Middle frontal gyrus (tissue), 1 donor: Measurements from ENCODE around the gene MYO7A.

ENCODE experiments used
- DNase-seq: peaks from one replicate; pipeline ENCODE4 v3.0.0-alpha.2; 2015; ENCODE audit warnings: low spot score; ENCODE audit errors: extremely low spot score

The MYO7A gene

DNA sequence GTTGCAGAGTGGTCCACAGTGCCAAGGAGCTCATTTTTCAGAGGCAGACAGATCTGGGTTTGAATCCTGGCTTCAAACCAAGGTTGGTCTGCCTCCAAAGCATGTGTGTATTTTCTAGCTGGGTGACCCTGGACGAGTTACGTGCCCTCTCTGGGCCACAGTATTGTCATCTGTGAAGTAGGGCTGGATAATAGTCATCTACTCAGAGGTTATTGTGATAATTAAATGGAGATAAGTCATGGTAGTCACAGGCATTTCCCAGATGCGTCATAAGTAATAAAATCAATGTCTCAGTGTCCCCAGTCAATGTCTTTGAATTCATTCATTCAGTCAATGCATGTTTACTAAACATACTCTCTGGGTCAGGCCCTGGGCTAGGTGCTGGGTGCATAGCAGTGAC lies 16.8 kb upstream of the MYO7A start:
- no peak for DNase-seq

DNA sequence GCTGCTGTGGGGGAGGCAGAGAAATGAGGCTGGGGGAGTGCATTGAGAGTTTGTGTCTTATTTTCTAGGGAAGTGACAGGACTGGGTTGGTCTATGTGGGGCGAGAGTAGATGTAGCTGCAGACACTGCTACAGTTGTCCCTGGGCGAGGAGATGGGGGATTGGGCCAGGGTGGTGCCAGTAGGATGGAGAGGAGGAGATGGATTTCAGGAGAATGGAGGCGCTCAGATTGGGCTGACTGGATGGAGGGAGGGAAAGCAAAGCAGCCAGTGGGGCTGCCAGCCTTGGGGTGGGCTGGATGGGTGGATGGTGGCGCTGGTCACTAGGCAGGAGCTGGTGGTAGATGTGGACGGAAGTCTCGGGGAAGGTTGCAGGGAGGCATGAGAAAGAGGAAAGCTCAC lies 16.1 kb upstream of the MYO7A start:
- no peak for DNase-seq

- no peak for DNase-seq
Measured at GRCh38 chr11:77112641-77113381, 15.2 kb upstream of the MYO7A start.

- no peak for DNase-seq
Measured at GRCh38 chr11:77113382-77114088, 14.5 kb upstream of the MYO7A start.

DNA sequence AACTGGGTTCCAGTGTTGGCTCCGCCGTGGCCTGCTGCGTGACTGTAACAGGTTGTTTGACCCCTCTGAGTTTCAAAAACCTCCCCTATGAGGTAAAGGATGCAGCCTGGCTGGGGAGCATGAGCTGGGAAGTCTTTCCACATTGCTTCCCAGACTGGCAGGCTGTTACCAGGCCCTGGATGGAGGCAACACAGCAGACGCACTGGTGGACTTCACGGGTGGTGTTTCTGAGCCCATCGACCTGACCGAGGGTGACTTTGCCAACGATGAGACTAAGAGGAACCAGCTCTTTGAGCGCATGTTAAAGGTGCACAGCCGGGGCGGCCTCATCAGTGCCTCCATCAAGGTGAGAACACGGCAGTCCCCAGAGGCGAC lies 14.0 kb upstream of the MYO7A start:
- no peak for DNase-seq

GRCh38 chr11:77115181-77115611 lies 12.8 kb upstream of the MYO7A start:
- no peak for DNase-seq

DNA sequence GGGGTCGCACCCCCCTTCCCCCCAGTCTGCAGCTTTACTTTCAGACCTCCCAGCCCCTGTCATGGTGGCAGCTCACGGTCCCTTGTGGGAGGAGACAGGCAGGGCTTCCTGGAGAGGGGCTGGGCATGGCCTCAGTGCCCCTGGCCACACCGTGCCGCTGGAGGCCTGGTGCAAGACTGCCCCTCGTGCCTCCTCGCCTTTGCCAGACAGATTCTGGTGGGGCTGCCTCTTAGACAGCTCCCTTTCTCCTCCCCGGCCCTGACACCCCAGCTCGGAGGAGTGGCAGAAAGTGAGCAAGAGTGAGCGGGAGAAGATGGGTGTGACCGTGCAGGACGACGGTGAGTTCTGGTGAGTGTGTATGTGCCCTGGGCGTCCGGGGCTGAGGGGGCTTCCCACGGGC lies 12.1 kb upstream of the MYO7A start:
- DNase-seq = no peak

- no peak for DNase-seq
Measured at GRCh38 chr11:77117492-77117891, 10.6 kb upstream of the MYO7A start.

GRCh38 chr11:77118086-77118485 lies 10.0 kb upstream of the MYO7A start:
- DNase-seq = no peak

- no peak for DNase-seq
Measured at GRCh38 chr11:77118971-77119370, 9.1 kb upstream of the MYO7A start.

DNA sequence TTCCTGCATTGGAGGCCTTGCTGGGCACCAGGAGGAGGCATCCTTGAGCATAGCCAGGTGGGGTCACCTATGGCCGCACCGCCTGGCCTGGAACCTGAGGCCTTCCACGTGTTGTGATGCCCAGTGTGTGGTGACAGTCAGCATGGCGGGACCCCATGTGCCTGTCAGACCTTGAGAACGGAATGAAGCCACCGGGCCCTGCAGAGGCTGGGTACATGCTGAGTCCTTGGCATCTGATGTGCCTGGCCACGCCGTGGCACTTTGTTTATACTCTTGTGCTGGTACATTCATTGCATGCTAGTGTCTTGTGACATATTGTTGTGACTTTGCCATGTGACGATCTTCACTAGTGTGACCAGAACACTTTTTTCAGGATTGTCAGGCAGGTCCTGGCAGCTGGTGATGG lies 8.5 kb upstream of the MYO7A start:
- no peak for DNase-seq

DNA sequence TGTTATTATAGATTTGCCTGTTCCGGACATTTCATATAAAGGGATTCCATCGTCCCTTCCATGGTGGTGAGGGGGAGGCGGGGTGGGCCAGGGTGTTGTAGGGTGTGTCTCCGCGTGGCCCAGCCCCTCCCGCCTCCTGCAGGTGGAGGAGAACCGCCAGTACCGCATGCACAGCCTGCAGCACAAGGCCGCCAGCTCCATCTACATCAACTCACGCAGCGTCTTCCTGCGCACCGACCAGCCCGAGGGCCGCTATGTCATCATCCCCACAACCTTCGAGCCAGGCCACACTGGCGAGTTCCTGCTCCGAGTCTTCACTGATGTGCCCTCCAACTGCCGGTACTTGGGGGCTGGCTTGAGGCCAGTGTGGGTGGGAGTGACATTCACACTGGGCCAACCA lies 7.5 kb upstream of the MYO7A start:
- DNase-seq = no peak

GRCh38 chr11:77121096-77121640 lies 6.9 kb upstream of the MYO7A start:
- DNase-seq = no peak

DNA sequence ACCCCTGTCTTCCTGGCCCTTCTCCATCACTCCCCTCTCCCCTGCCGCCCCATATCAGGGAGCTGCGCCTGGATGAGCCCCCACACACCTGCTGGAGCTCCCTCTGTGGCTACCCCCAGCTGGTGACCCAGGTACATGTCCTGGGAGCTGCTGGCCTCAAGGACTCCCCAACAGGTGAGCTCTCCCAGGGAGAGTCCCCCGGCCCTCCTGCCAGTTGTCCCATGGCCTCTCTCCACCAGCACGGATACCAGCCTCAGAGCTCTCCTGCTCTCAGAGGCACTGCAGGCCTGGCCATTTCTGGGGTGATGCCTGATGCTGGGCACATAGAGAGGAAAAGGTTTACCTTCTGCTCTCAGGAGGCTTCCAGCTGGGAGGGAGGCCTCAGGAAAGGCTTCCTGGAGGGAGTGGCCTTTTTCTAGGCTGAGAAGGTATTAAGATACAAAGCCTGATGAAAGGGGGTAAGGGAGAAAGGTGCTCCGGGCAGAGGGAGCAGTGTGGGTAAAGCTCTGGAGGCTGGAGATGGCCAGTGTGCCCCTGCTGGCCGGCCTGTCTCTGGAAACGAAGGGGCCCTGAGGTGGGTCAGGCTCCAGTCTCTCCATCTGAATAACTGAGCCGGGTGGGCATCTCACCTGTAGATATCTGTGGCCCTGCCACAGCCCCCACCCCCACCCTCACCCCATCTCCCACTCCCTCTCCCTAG lies 6.0 kb upstream of the MYO7A start:
- DNase-seq = no peak

DNA sequence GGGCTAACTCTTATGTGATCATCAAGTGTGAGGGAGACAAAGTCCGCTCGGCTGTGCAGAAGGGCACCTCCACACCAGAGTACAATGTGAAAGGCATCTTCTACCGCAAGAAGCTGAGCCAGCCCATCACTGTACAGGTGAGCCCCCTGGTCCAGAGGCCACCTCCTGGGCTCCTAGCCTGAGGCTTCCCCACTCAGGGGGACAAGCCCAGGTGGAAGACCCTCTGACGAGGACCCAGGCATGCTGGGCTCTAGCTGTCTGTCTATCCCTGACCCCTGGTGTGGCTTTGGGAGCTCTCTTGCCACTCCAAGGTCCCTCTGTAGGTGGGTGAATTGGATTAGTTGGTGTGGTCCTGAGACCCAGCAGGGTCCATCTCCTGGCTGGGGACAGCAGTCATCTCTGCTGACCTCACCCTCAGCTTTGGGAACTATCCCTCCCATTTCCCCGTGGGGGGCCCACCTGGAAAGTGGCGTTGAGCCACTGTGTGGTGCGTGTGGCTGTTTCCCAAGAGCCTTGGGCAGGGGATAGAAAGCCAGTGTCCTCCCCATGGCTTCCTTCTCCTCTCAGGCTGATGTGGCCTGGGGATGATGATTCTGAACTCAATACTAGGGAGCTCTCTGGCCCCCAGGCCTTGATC lies 5.4 kb upstream of the MYO7A start:
- DNase-seq = no peak

- DNase-seq = no peak
Measured at GRCh38 chr11:77123591-77123990, 4.5 kb upstream of the MYO7A start.

GRCh38 chr11:77124041-77124440 lies 4.0 kb upstream of the MYO7A start:
- no peak for DNase-seq

- DNase-seq = no peak
Measured at GRCh38 chr11:77124488-77124887, 3.6 kb upstream of the MYO7A start.

DNA sequence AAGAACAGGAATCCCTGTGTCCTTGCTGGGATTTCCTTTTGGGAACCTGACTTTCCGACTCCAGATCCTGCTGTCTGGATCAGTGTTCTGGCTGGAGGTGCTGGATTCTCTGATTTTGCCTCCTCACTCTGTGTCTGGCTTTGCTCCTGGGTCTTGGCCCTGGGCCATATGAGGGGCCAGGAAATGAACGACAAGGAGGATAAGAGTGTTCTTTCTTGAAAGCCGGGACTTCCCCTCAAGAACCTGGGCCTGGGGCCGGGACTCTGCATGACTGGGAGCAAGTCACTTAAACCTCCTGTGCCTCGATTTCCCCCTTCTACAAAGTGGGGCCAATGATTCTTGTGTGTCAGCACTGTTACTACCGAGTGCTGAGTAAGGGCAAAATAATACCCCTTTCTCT lies 2.9 kb upstream of the MYO7A start:
- DNase-seq = no peak

GRCh38 chr11:77125695-77126094 lies 2.4 kb upstream of the MYO7A start:
- no peak for DNase-seq

DNA sequence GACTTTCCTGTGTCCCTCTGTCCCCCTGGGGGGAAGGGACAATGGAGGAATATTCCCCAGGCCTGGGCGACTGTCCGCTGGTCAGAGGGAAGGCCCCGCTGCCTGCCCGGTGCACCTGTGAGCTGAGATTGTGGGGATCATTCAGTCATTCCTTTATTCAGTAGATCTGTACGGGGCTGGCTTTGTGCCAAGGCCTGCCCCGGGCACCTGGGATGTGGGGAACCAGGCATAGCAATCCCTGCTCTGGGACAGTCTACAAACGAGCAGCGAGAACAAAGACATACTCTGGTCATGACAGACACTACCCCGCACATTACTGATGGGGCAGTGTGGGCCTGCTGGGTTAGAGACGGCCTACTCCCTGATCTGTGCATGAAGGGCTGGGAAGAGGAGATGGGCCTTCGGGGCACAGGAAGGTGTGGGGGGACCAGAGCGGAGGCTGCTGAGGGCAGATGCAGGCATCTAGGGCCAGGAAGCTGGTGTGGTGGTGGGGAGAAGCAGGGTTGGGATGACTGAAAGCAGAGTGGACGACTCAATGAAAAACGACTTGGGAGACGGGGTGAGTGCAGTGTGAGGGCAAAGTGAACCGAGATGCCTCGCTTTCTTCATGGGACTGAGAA lies 1.8 kb upstream of the MYO7A start:
- no peak for DNase-seq
